BE2C (cell line): ENCODE data around the gene BMP2.

Experiments
- DNase-seq: peaks from one replicate; pipeline ENCODE4 v3.0.0-alpha.2; 2020
- H3K27me3 ChIP-seq: fragments of 250-450 bp; sonication (Bioruptor Pico); 2 replicates; pipeline ENCODE4 v1.5.1; 2020; ENCODE audit warnings: mild to moderate bottlenecking
- H3K36me3 ChIP-seq: fragments of 250-450 bp; sonication (Bioruptor Pico); 2 replicates; pipeline ENCODE4 v1.5.1; 2020; ENCODE audit warnings: mild to moderate bottlenecking
- H3K4me1 ChIP-seq: fragments of 250-450 bp; sonication (Bioruptor Pico); 2 replicates; pipeline ENCODE4 v1.5.1; 2020
- H3K4me3 ChIP-seq: 2 replicates; pipeline ENCODE4 v1.5.1; 2011; ENCODE audit warnings: low read depth, low read length
- H3K9me3 ChIP-seq: fragments of 250-450 bp; sonication (Bioruptor Pico); 2 replicates; pipeline ENCODE4 v1.5.1; 2020
- CTCF ChIP-seq: IDR thresholded peaks from 2 replicates; pipeline ENCODE4 v1.5.1; 2012; ENCODE audit warnings: mild to moderate bottlenecking, low read depth, low read length

BMP2 gene

GRCh38 chr20:6744180-6744579, 23.3 kb upstream of the BMP2 start:
- no peaks in the 10 kb centered on the region for H3K4me1 ChIP-seq
- H3K4me3 ChIP-seq = no peak overlapping the region
- H3K27me3 ChIP-seq = no peaks in the 10 kb centered on the region
- no peak for TF ChIP-seq CTCF
- no peaks in the 10 kb centered on the region for H3K9me3 ChIP-seq
- no peak for DNase-seq
- no peaks in the 10 kb centered on the region for H3K36me3 ChIP-seq

GRCh38 chr20:6744805-6745204, 22.7 kb upstream of the BMP2 start:
- no peak for DNase-seq
- H3K9me3 ChIP-seq = no peaks in the 10 kb centered on the region
- no peak for TF ChIP-seq CTCF
- H3K4me1 ChIP-seq = no peaks in the 10 kb centered on the region
- no peaks in the 10 kb centered on the region for H3K27me3 ChIP-seq
- no peak overlapping the region for H3K4me3 ChIP-seq
- no peaks in the 10 kb centered on the region for H3K36me3 ChIP-seq

GRCh38 chr20:6746901-6747609, 20.4 kb upstream of the BMP2 start:
- Histone ChIP-seq H3K9me3 (no peaks in the 10 kb centered on the region), H3K4me1 (no peaks in the 10 kb centered on the region), H3K36me3 (no peaks in the 10 kb centered on the region), H3K4me3 (no peak overlapping the region), H3K27me3 (no peaks in the 10 kb centered on the region)
- no peak for DNase-seq
- no peak for TF ChIP-seq CTCF

- no peaks in the 10 kb centered on the region for H3K4me1 ChIP-seq
- no peak for DNase-seq
- no peak for TF ChIP-seq CTCF
- no peak overlapping the region for H3K4me3 ChIP-seq
- no peaks in the 10 kb centered on the region for H3K9me3 ChIP-seq
- H3K27me3 ChIP-seq = no peaks in the 10 kb centered on the region
- no peaks in the 10 kb centered on the region for H3K36me3 ChIP-seq
Measured at GRCh38 chr20:6750438-6750837, 17.0 kb upstream of the BMP2 start.

GRCh38 chr20:6756693-6757595, 10.5 kb upstream of the BMP2 start:
- Histone ChIP-seq H3K4me1 (no peaks in the 10 kb centered on the region), H3K4me3 (no peak overlapping the region), H3K9me3 (no peaks in the 10 kb centered on the region), H3K36me3 (no peaks in the 10 kb centered on the region), H3K27me3 (no peaks in the 10 kb centered on the region)
- DNase-seq = no peak
- no peak for TF ChIP-seq CTCF

GRCh38 chr20:6764619-6765018, 2.9 kb upstream of the BMP2 start:
- Histone ChIP-seq H3K36me3 (no peaks in the 10 kb centered on the region), H3K27me3 (peaks cover 34% of the 10 kb centered on the region), H3K9me3 (no peaks in the 10 kb centered on the region), H3K4me3 (no peak overlapping the region), H3K4me1 (no peaks in the 10 kb centered on the region)
- TF ChIP-seq CTCF = no peak
- DNase-seq = no peak
